SK-N-SH (cell line): ENCODE results near the gene KLHL33.

Source experiments
- CTCF ChIP-seq: fragments of 200-600 bp; sonication (generic); IDR thresholded peaks from 2 replicates; pipeline ENCODE4 v1.6.1; 2017; ENCODE audit warnings: antibody characterized with exemption, mild to moderate bottlenecking, moderate library complexity
- RCOR1 ChIP-seq: fragments of 150-350 bp; IDR thresholded peaks from 2 replicates; pipeline ENCODE4 v1.6.1; 2017; ENCODE audit warnings: antibody characterized with exemption, low read length

DNA sequence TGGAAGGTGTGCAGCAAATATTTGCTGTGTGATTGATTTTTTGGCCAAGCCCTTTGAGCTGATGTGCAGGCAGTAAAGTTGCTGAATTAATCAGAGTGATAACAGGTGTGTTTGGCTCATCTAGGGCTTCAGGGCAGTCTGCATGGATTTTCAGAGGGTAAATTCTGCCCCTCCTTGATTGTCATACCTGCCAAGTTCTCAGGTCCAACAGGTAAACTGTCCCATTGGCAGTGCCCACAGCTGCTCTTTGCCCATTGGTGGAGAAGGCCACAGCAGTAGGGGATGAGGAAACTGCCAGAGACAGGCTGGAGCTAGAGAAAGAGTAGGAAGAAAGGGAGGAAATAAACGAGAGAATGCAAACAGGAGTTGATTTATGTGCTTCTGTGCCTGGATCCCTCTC is 56.2 kb downstream of the KLHL33 start:
- TF ChIP-seq CTCF = no peak
- no peak for TF ChIP-seq RCOR1
